ENCODE results near the gene SLC49A3. TPM values are rescaled to one million over a fixed set of nuclear protein-coding genes. Genes with fewer than 3 reads are reported as not detected.

Gene SLC49A3
- total RNA-seq, 1 experiment from 2014 or later = 6.9 TPM

- Histone ChIP-seq H3K4me1 (ENCODE audit: insufficient read depth, low read length) (no peaks in the 10 kb centered on the region), H2BK120ac (ENCODE audit: low read depth, low read length, poor library complexity, severe bottlenecking) (no peak overlapping the region), H3K79me1 (ENCODE audit: insufficient read depth, low read depth, low read length, poor library complexity, severe bottlenecking) (no peaks in the 10 kb centered on the region), H3K9ac (ENCODE audit: extremely low read depth, insufficient read length, low read length) (no peak overlapping the region), H3K56ac (ENCODE audit: insufficient read length, low read depth, low read length) (no peak overlapping the region), H3K14ac (ENCODE audit: insufficient read depth, low read length) (no peak overlapping the region), H3K23me2 (ENCODE audit: insufficient read length, low read depth, low read length, poor library complexity, severe bottlenecking) (peaks cover 2% of the 10 kb centered on the region), H3K4ac (ENCODE audit: low read depth, low read length) (no peak overlapping the region), H3K23ac (ENCODE audit: insufficient read length, low read depth, low read length) (no peak overlapping the region), H4K91ac (ENCODE audit: insufficient read length, low read depth, low read length) (no peak overlapping the region), H3K79me2 (ENCODE audit: insufficient read depth, low read length) (no peaks in the 10 kb centered on the region), H2AFZ (ENCODE audit: low read length) (no peak overlapping the region), H3K27me3 (ENCODE audit: insufficient read depth, low read length) (no peaks in the 10 kb centered on the region), H2BK20ac (ENCODE audit: low read depth, low read length, poor library complexity, severe bottlenecking) (no peak overlapping the region), H4K20me1 (ENCODE audit: control insufficient read depth, insufficient read depth, insufficient read length) (no peaks in the 10 kb centered on the region), H3K4me2 (ENCODE audit: insufficient read depth, insufficient read length, low read length) (no peak overlapping the region), H2BK12ac (ENCODE audit: insufficient read length, low read depth, low read length) (no peak overlapping the region), H3K18ac (ENCODE audit: insufficient read length, low read depth, low read length) (no peak overlapping the region), H2BK15ac (ENCODE audit: low read depth, low read length) (no peak overlapping the region), H4K5ac (ENCODE audit: insufficient read length, low read depth, low read length) (no peak overlapping the region), H4K8ac (replicated peaks; ENCODE audit: insufficient read length, low read depth, low read length) (no peak overlapping the region), H3T11ph (ENCODE audit: low read length) (no peak overlapping the region), H2BK5ac (ENCODE audit: insufficient read length, low read length) (no peak overlapping the region), H3K9me3 (ENCODE audit: control insufficient read depth, low read depth, low read length) (no peaks in the 10 kb centered on the region), H3K27ac (ENCODE audit: insufficient read length, low read depth, low read length) (no peak overlapping the region), H2AK5ac (ENCODE audit: insufficient read length, low read length) (no peak overlapping the region)
- no peak overlapping the region for H3K27ac Mint-ChIP-seq
- H3K9me3 Mint-ChIP-seq = no peaks in the 10 kb centered on the region
- no CpG with 5 or more reads among the region's 28 CpGs for WGBS (ENCODE audit: extremely low coverage, insufficient read length, low lambda C conversion rate)
- DNase-seq = no peak
- H3K4me1 Mint-ChIP-seq = peaks cover 0 to 3% of the 10 kb centered on the region in 2 experiments; a peak in 1 of 4 replicates
- TF ChIP-seq, protein P1, sequence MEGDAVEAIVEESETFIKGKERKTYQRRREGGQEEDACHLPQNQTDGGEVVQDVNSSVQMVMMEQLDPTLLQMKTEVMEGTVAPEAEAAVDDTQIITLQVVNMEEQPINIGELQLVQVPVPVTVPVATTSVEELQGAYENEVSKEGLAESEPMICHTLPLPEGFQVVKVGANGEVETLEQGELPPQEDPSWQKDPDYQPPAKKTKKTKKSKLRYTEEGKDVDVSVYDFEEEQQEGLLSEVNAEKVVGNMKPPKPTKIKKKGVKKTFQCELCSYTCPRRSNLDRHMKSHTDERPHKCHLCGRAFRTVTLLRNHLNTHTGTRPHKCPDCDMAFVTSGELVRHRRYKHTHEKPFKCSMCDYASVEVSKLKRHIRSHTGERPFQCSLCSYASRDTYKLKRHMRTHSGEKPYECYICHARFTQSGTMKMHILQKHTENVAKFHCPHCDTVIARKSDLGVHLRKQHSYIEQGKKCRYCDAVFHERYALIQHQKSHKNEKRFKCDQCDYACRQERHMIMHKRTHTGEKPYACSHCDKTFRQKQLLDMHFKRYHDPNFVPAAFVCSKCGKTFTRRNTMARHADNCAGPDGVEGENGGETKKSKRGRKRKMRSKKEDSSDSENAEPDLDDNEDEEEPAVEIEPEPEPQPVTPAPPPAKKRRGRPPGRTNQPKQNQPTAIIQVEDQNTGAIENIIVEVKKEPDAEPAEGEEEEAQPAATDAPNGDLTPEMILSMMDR (conservative IDR thresholded peaks at IDR 0.05) = no peak
- H3K4me3 Mint-ChIP-seq = no peak overlapping the region
- no peaks in the 10 kb centered on the region; the same call in 1 of the 2 replicates for H3K27me3 Mint-ChIP-seq (ENCODE audit: low read depth)
- H3K36me3 Mint-ChIP-seq (ENCODE audit: insufficient read depth in 1 of 3, low read depth in 3 of 3) = peaks cover 10 to 15% (median 13%) of the 10 kb centered on the region in 3 experiments; a peak in 6 of 7 replicates
Measured at GRCh38 chr4:666822-667544, 22.0 kb downstream of the SLC49A3 start.
